Gastroesophageal sphincter (tissue), 4 donors: ENCODE results near the gene MRPL32. TPM values are rescaled to one million over a fixed set of nuclear protein-coding genes. Genes with fewer than 3 reads are reported as not detected.

Experiments used
- ATAC-seq: fragments of 150-250 bp; one replicate; pipeline ENCODE4 v1.9.1; 2016; ENCODE audit warnings: mild to moderate bottlenecking, moderate library complexity
- H3K27ac ChIP-seq, 4 donors: fragments of 200-600 bp; sonication (generic) in 3 of 4; 1 replicate in 3 of 4; 2 replicates in 1 of 4; pipeline ENCODE4 v1.5.1; 2016 to 2019
- H3K27me3 ChIP-seq: fragments of 200-600 bp; sonication (generic); one replicate; pipeline ENCODE4 v1.5.1; 2019
- H3K36me3 ChIP-seq, 2 donors: fragments of 200-600 bp; sonication (generic); one replicate each; pipeline ENCODE4 v1.5.1; 2019; ENCODE audit warnings: control low read depth in 1 of 2
- H3K4me1 ChIP-seq, 3 donors: fragments of 200-600 bp; sonication (generic); 1 replicate in 2 of 3; 2 replicates in 1 of 3; pipeline ENCODE4 v1.5.1; 2016 to 2019; ENCODE audit warnings: control low read depth in 2 of 3
- H3K4me3 ChIP-seq, 2 donors: fragments of 200-600 bp; sonication (generic); one replicate each; pipeline ENCODE4 v1.5.1; 2019; ENCODE audit warnings: mild to moderate bottlenecking in 1 of 2, moderate library complexity in 1 of 2
- H3K9me3 ChIP-seq, 3 donors: fragments of 200-600 bp; sonication (generic); one replicate each; pipeline ENCODE4 v1.5.1; 2017 to 2019; ENCODE audit warnings: control low read depth in 2 of 3
- CTCF ChIP-seq, 4 experiments: fragments of 200-600 bp in 2 of 4; fragments of 450-650 bp in 2 of 4; sonication (generic) in 1 of 4; IDR thresholded peaks; one replicate each; pipeline ENCODE4 v1.5.1; 2017 to 2019; ENCODE audit warnings: antibody characterized with exemption in 4 of 4, mild to moderate bottlenecking in 2 of 4, moderate library complexity in 2 of 4
- EP300 ChIP-seq: sonication (generic); formaldehyde crosslinking; IDR thresholded peaks from one replicate; pipeline ENCODE4 v1.6.1; 2017; ENCODE audit warnings: antibody characterized with exemption, mild to moderate bottlenecking
- POLR2A ChIP-seq, 2 donors: fragments of 450-650 bp; IDR thresholded peaks; one replicate each; pipeline ENCODE4 v1.6.1; 2017; ENCODE audit warnings: antibody characterized with exemption in 2 of 2, mild to moderate bottlenecking in 2 of 2, moderate library complexity in 1 of 2
- POLR2AphosphoS5 ChIP-seq: sonication (generic); formaldehyde crosslinking; IDR thresholded peaks from one replicate; pipeline ENCODE4 v1.6.1; 2017; ENCODE audit warnings: antibody characterized with exemption
- WGBS, 2 donors: methylation state at CpG; one replicate each; pipeline ENCODE4 v1.1.5; 2018; ENCODE audit warnings: low coverage in 1 of 2; 5-methylcytosine and 5-hydroxymethylcytosine counted together
- total RNA-seq, 4 donors: library from RNA; depleted of rRNA; stranded (reverse); fragments of >200 nt; gene quantifications; one replicate each; pipeline ENCODE4 v1.1.0, GENCODE V29; 2016

MRPL32 gene
- total RNA-seq, 4 donors from 2014 or later = 45.6 to 68.7 (median 53.8) TPM

DNA sequence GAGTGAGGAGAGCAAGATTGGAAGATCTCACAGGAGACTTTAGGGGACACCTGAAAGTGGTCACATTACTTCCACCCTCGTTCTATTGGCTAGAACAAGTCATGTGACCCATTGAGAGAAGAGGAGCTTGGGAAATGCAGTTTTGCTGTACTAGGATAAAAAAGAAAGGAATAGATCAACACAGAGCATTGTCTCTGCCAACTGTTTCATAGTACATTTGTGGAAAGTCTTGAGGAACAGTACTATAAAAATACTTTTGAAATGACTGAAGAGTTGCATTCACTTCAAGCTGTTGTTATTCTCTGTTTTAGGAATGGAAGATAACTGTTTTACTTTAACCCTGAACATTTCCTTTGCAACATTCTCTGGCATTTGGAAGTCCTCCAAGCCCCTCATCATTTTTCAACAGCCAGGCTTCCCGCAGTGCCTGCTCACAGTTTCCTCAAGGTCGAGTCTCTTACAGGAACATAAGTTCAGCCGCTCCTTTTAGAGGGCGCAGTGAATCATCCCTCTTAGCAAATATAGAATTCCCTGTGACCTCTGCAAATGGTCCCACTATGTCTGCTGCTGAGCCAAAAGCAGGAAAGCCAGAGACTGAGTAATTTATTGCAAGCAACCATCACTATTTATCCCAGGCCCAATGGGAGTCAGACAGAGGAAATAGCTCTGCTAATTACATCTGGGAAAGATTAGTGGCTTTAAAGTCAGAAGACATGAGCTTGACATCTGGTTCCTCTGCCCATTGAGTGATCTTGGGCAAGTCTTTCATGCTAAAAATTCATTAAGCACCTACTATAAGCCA, 40.7 kb downstream of the MRPL32 start:
- no peak overlapping the region for H3K4me3 ChIP-seq
- peak overlapping the region; percentile 48 to 67 (median 60) for H3K27ac ChIP-seq
- ATAC-seq = peak; percentile 91
- no peaks in the 10 kb centered on the region for H3K36me3 ChIP-seq
- H3K4me1 ChIP-seq = peaks cover 0 to 12% (median 2%) of the 10 kb centered on the region in 3 donors
- no peaks in the 10 kb centered on the region for H3K27me3 ChIP-seq
- H3K9me3 ChIP-seq = no peaks in the 10 kb centered on the region
- 15 to 28% methylated on average over 2 to 5 of the region's 5 CpGs for WGBS, 2 donors
- TF ChIP-seq CTCF (IDR thresholded peaks at IDR 0.05) (no peak), POLR2AphosphoS5 (peak; percentile 93)

- no peak for ATAC-seq
- Histone ChIP-seq H3K27ac (no peak overlapping the region), H3K4me3 (no peak overlapping the region), H3K36me3 (no peaks in the 10 kb centered on the region), H3K9me3 (no peaks in the 10 kb centered on the region), H3K4me1 (peaks cover 0 to 12% (median 2%) of the 10 kb centered on the region in 3 donors), H3K27me3 (no peaks in the 10 kb centered on the region)
- WGBS, 2 donors = 90 to 94% methylated on average over 2 to 3 of the region's 3 CpGs
- no peak for TF ChIP-seq EP300
- TF ChIP-seq POLR2AphosphoS5 = no peak
- TF ChIP-seq CTCF (IDR thresholded peaks at IDR 0.05) = no peak
- no peak for TF ChIP-seq POLR2A (IDR thresholded peaks at IDR 0.05)
Measured at GRCh38 chr7:42976371-42976770, 44.2 kb downstream of the MRPL32 start.

DNA sequence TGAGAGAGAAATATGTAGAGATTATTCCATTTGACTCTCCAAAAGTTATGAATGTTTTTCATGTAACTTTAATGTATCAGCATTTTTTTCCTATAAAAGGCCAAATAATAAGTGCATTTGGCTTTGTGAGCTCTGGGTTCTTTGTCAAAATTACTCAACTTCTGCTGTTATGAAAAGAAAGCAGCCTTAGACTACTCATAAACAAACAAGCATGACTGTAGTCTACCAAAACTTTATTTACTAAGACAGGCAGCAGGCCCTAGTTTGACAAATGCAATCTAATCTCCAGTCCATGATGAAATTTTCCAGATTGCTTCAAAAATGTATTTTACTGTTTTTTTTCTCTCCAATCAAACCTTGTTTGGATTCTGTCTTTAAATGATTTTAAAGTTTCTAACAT, 46.3 kb downstream of the MRPL32 start:
- ATAC-seq = no peak
- Histone ChIP-seq H3K4me3 (no peak overlapping the region), H3K27ac (no peak overlapping the region), H3K4me1 (peaks cover 0 to under 1% (median 0%) of the 10 kb centered on the region in 3 donors), H3K36me3 (no peaks in the 10 kb centered on the region), H3K9me3 (no peaks in the 10 kb centered on the region), H3K27me3 (no peaks in the 10 kb centered on the region)
- TF ChIP-seq EP300 (no peak), CTCF (IDR thresholded peaks at IDR 0.05) (no peak), POLR2AphosphoS5 (no peak), POLR2A (IDR thresholded peaks at IDR 0.05) (no peak)

GRCh38 chr7:42980084-42980483, 47.9 kb downstream of the MRPL32 start:
- 33 to 95% methylated on average over 2 of the region's 2 CpGs for WGBS, 2 donors

More at GRCh38 chr7:42980084-42980483, 47.9 kb downstream of the MRPL32 start:
- peaks cover 0 to 11% (median 0%) of the 10 kb centered on the region in 3 donors for H3K9me3 ChIP-seq
- H3K27ac ChIP-seq = no peak overlapping the region
- no peak for TF ChIP-seq POLR2AphosphoS5
- no peak for TF ChIP-seq CTCF (IDR thresholded peaks at IDR 0.05)
- TF ChIP-seq POLR2A (IDR thresholded peaks at IDR 0.05) = no peak
- TF ChIP-seq EP300 = no peak
- ATAC-seq = no peak
- no peaks in the 10 kb centered on the region for H3K27me3 ChIP-seq
- no peaks in the 10 kb centered on the region for H3K36me3 ChIP-seq
- no peak overlapping the region for H3K4me3 ChIP-seq
- no peaks in the 10 kb centered on the region for H3K4me1 ChIP-seq
